Fibroblast of skin of scalp (primary cell): Measurements from ENCODE around the gene CCDC71L. TPM values are rescaled to one million over a fixed set of nuclear protein-coding genes. Genes with fewer than 3 reads are reported as not detected.
"Not testable (repeated sequence)": the region's sequence is repeated elsewhere in the genome, so short reads cannot be mapped to it uniquely, and the experiment has no call there.

Experiments used
- DNase-seq: peaks from one replicate; pipeline ENCODE4 v3.0.0-alpha.2; 2013
- polyA plus RNA-seq, 2 experiments: library from polyadenylated mRNA; unstranded; fragments of 120-200 nt; gene quantifications; one replicate each; pipeline ENCODE4 v1.2.1, GENCODE V29; 2013; ENCODE audit not compliant: insufficient read length in 2 of 2

Gene CCDC71L
- 12.2 TPM for polyA plus RNA-seq (2013, experiment 1 of 2; ENCODE audit: insufficient read length)
- polyA plus RNA-seq (2013, experiment 2 of 2; ENCODE audit: insufficient read length) = 11.8 TPM

GRCh38 chr7:106660862-106661720, at the start of gene CCDC71L:
CCDC71L (minus strand) TSS chr7:106661158; CDS start chr7:106660896, 262 bp downstream.
- DNase-seq = peak; percentile 96

DNA sequence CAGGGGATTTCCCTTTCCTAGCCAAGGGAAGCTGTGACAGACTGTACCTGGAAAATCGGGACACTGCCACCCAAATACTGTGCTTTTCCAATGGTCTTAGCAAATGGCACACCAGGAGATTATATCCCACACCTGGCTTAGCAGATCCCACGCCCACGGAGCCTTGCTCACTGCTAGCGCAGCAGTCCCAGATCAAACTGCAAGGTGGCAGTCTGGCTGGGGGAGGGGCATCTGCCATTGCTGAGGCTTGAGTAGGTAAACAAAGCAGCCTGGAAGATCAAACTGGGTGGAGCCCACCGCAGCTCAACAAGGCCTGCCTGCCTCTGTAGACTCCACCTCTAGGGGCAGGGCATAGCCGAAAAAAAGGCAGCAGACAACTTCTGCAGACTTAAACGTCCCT, 48.6 kb upstream of the CCDC71L start:
- not testable (repeated sequence) for DNase-seq

DNA sequence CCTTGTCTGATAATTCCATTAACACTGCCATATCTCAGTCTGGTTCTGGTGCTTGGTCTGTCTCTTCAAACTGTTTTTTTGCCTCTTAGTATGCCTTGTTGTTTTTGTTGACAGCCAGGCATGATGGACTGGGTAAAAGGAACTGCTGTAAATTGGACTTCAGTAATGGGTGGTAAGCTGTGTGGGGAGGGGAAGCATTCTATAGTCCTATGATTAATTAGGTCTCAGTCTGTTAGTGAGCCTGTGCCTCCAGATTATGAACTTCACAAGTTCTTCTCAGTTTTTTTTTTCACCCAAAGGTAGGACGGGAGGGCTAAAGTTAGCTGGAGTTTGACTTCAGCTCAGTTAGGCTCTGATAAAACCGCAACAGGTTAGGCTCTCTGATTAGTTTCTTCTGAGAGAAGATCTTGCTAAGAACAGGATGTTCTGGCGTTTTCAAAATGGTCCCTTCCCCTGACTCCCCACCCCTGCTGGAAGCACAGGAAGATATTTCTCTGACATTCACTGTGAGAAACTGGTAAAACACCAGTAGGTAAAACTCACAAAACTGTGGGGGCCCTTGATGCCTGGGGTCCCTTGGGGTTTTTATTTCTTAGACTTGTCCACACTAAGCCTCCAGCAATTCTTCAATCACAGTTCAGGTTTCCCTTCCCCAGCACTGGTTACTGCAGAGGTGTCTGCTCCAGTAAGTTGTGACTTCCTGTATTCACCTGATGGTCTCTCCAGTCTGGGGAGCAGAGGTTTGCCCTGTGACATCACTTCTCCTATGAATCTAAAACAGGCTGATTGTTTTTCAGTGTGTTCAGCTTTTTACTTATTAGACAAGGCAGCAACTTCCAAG, 43.3 kb upstream of the CCDC71L start:
- no peak for DNase-seq

- no peak for DNase-seq
These were observed 32.9 kb upstream of the CCDC71L start for GRCh38 chr7:106693677-106694353.

- no peak for DNase-seq
These were observed 31.6 kb upstream of the CCDC71L start for GRCh38 chr7:106692450-106693051.

- not testable (repeated sequence) for DNase-seq
These were observed 27.2 kb upstream of the CCDC71L start for GRCh38 chr7:106688161-106688560.

GRCh38 chr7:106683941-106684340, 23.0 kb upstream of the CCDC71L start:
- no peak for DNase-seq

DNA sequence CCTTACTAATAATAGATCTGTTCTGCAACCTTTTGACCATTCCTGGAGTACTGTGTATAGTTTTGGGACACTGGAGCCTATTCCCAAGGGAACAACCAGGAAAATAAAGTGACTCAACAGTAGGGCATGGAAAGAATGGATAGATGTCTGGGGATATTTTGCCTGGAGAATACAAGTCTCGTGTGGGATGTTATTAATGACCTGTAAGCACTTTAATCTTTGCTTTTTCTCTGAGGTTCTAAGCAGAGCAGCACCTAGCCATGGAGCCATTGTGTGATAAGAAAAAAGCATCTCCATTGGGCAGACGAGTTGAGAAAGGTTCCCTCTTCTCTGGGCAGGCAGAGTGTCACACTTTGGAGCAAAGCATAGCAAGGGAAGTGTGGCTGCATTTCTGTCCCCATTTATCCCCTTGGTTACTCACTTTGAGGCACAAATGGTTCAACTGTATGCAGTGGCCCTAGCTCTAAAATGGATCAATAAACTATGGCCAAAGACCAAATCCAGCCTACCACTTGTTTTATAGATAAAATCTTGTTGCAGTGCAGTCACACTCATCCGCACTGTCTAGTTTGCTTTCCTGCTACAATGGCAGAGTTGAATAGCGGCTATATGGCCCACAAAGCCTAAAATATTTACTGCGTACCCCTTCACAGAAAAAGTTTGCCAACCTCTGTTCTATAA, 21.0 kb upstream of the CCDC71L start:
- peak; percentile 69 for DNase-seq

- no peak for DNase-seq
These were observed 18.4 kb upstream of the CCDC71L start for GRCh38 chr7:106679153-106679931.

DNA sequence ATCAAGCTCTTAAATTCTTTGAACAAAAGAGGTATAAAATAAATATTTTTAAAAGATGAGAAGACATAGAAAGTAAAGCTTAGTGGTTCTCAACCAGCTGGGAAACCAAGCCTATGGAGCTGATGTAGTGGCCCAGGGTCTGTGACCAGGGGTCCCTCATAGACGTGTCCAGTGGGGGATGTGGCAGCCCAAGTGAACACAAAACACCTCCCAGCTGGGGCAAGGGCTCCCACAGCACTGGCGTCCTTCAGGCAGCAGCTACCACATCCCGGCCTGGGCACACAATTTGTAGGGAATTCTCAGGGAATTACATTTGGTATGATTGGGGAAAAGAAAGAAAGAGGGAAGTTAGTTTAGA, 17.8 kb upstream of the CCDC71L start:
- no peak for DNase-seq

DNA sequence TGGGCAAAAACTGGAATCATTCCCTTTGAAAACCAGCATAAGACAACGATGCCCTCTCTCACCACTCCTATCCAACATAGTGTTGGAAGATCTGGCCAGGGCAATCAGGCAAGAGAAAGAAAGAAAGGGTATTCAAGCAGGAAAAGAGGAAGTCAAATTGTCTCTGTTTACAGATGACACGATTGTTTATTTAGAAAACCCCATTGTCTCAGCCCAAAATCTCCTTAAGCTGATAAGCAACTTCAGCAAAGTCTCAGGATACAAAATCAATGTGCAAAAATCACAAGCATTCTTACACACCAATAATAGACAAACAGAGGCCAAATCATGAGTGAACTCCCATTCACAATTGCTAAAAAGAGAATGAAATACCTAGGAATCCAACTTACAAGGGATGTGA, 15.5 kb upstream of the CCDC71L start:
- DNase-seq = not testable (repeated sequence)

DNA sequence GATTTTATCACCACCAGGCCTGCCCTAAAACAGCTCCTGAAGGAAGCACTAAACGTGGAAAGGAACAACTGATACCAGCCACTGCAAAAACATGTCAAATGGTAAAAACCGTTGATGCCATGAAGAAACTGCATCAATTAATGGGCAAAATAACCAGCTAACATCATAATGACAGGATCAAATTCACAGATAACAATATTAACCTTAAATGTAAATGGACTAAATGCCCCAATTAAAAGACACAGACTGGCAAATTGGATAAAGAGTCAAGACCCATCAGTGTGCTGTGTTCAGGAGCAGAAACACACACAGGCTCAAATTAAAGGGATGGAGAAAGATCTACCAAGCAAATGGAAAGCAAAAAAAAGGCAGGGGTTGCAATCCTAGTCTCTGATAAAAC, 12.7 kb upstream of the CCDC71L start:
- DNase-seq = not testable (repeated sequence)

DNA sequence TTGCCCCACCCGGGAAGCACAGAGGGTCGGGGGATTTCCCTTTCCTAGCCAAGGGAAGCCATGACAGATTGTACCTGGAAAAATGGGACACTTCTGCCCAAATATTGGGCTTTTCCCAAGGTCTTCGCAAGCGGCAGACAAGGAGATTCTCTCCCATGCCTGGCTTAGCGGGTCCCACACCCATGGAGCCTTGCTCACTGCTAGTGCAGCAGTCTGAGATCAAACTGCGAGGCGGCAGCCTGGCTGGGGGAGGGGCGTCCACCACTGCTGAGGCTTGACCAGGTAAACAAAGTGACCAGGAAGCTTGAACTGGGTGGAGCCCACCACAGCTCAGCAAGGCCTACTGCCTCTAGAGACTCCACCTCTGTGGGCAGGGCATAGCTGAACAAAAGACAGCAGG, 11.0 kb upstream of the CCDC71L start:
- DNase-seq = not testable (repeated sequence)

- no peak for DNase-seq
These were observed 10.2 kb upstream of the CCDC71L start for GRCh38 chr7:106671160-106671559.

DNA sequence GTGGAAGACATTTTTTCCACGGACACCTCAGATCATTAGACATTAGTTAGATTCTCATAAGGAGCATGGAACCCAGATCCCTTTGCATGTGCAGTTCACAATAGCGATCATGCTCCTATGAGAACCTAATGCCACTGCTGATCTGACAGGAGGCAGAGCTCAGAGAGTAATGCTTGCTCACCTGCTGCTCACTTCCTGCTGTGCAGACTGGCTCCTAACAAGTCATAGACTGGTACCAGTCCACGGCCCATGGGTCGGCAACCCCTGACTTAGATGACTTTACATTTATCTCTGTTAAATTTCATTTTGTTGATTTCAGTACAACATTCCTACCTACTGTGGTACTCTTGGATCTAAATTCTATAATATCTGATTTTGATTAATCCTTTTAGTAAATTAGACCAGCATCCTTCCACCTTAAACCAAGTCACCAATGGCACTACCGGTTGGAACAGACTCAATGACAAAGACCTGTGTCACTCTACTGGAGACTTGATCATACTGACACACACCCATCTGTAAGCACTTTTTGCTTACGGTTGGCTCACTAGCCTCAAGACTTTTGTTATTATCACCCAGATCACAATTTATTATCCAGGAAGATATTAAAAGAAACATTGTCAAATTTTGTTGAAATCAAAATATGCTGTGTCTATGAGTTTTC, 8.0 kb upstream of the CCDC71L start:
- no peak for DNase-seq

GRCh38 chr7:106666353-106666752, 5.4 kb upstream of the CCDC71L start:
- no peak for DNase-seq

- DNase-seq = no peak
These were observed 3.4 kb upstream of the CCDC71L start for GRCh38 chr7:106664343-106664742.

DNA sequence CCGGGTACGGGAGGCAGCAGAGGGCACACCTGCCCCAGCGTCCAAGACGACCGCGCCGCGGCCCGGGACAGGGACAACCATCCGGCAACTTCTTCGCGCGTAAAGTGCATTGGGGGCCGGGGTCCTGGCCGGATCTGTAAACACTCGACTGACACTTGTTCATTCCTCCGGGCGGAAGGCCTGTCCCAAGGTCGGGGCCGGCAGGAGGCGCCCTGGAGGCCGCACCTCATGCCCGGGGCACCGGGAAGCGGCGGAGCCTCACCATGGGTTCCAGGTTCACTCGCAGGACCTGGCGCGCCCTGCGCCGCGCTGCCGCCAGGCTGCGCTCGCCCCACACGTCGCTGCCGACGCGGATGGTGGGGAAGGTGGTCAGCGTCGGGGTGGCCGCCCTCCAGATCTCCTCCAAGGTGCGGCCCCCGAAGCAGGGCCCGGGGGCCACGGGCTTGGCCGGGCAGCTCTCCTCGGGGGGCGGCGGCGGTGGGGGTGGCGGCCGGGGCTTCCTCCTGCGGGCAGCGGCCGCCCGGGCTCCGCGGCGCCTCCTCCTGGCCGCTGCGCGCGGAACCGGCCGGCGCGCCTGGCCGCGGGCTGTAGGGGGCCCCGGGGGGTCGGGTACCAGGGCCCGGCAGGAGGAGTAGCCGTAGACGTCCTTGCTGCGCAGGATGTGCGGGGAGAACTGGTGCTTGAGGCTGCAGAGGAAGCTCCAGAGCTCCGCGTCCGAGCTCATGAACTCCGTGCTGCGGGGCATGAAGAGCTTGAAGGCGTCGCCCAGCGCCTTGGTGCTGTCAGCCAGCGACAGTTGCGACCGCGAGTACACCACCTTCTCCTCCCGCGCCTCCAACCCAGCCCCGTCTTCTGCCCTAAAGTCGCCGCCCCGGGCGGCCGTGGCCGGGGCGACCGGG, 746 bp downstream of the CCDC71L start:
- DNase-seq = peak; percentile 77
